A549 (cell line): ENCODE measurements around the gene CCNYL1. TPM values are rescaled to one million over a fixed set of nuclear protein-coding genes. Genes with fewer than 3 reads are reported as not detected.

Experiments
- ATAC-seq, 2 experiments: fragments of 200-7000 bp in 1 of 2; fragments of >200 bp in 1 of 2; cut with Nextera tagmentation in 1 of 2; cut with Tn5 transposase in 1 of 2; 3 replicates each; pipeline versions ENCODE4 v1.8.0 to v1.9.1; 2018 to 2020; ENCODE audit warnings: mild to moderate bottlenecking in 1 of 2, moderate library complexity in 1 of 2
- CTCF ChIA-PET: fragments of 300-600 bp; sonication (Branson Sonifier 250); formaldehyde crosslinking; extraction: SDS; loops from one replicate; lab custom pipeline; 2021; ENCODE audit warnings: antibody characterized with exemption, inconsistent platforms; lab: Yijun Ruan, JAX
- POLR2A ChIA-PET: fragments of 350-600 bp; formaldehyde crosslinking; extraction: SDS; loops from one replicate; lab custom pipeline; 2021; ENCODE audit warnings: antibody characterized with exemption, inconsistent platforms; lab: Yijun Ruan, JAX
- DNase-seq, 2 experiments: peaks; one replicate each; pipeline versions ENCODE4 v3.0.0 to v3.0.0-alpha.2; 2011 to 2016; ENCODE audit warnings: low read depth in 1 of 2, low spot score in 1 of 2
- FAIRE-seq: peaks from 2 replicates; lab custom pipeline; 2011; peaks lifted over from hg19 to GRCh38; lab: Jason Lieb, UNC
- H3K27ac ChIP-seq, 2 experiments: fragments of >200 bp; sonication (Bioruptor Twin); formaldehyde crosslinking; 3 replicates each; pipeline ENCODE4 v1.5.1; 2016 to 2017
- H3K4me1 ChIP-seq: fragments of >200 bp; sonication (Bioruptor Twin); formaldehyde crosslinking; 3 replicates; pipeline ENCODE4 v1.6.1; 2016
- H3K4me2 ChIP-seq: fragments of >200 bp; sonication (Bioruptor Twin); formaldehyde crosslinking; 3 replicates; pipeline ENCODE4 v1.6.1; 2016
- H3K4me3 ChIP-seq: fragments of >200 bp; sonication (Bioruptor Twin); formaldehyde crosslinking; 3 replicates; pipeline ENCODE4 v1.5.1; 2016
- H3K9me3 ChIP-seq: fragments of >200 bp; sonication (Bioruptor Twin); formaldehyde crosslinking; 3 replicates; pipeline ENCODE4 v1.6.1; 2016
- ATOH8 ChIP-seq: fragments of 250-450 bp; sonication (Bioruptor Pico); IDR thresholded peaks from 2 replicates; pipeline ENCODE4 v1.5.0; 2020; ENCODE audit warnings: low read depth, mild to moderate bottlenecking, moderate library complexity
- CHD2 ChIP-seq: fragments of 150-350 bp; IDR thresholded peaks from 2 replicates; pipeline ENCODE4 v1.6.1; 2014; ENCODE audit warnings: low read length; ENCODE audit not compliant: partially characterized antibody
- ESRRA ChIP-seq: fragments of 150-350 bp; IDR thresholded peaks from 2 replicates; pipeline ENCODE4 v1.6.1; 2014; ENCODE audit warnings: mild to moderate bottlenecking, low read length, borderline replicate concordance
- FOSB ChIP-seq: fragments of 250-450 bp; sonication (Bioruptor Pico); IDR thresholded peaks from 2 replicates; pipeline ENCODE4 v1.5.0; 2020; ENCODE audit warnings: mild to moderate bottlenecking, moderate library complexity
- FOSL2 ChIP-seq, 2 experiments: fragments of 450-650 bp in 1 of 2; fragments of >200 bp in 1 of 2; sonication (Bioruptor Twin) in 1 of 2; formaldehyde crosslinking; IDR thresholded peaks; 2 replicates each; pipeline versions ENCODE4 v1.5.0 to v1.6.1; 2016 to 2020; ENCODE audit warnings: mild to moderate bottlenecking in 1 of 2, moderate library complexity in 1 of 2
- FOXS1 ChIP-seq: fragments of 250-450 bp; sonication (Bioruptor Pico); IDR thresholded peaks from 2 replicates; pipeline ENCODE4 v1.5.0; 2020; ENCODE audit warnings: mild to moderate bottlenecking, moderate library complexity
- HMGXB4 ChIP-seq: fragments of 250-450 bp; sonication (Bioruptor Pico); IDR thresholded peaks from 2 replicates; pipeline ENCODE4 v1.5.0; 2021; ENCODE audit warnings: mild to moderate bottlenecking, moderate library complexity, borderline replicate concordance
- HOXA7 ChIP-seq: fragments of 250-450 bp; sonication (Bioruptor Pico); IDR thresholded peaks from 2 replicates; pipeline ENCODE4 v1.5.0; 2020; ENCODE audit warnings: mild to moderate bottlenecking, moderate library complexity
- JUN ChIP-seq, 2 experiments: fragments of >200 bp; sonication (Bioruptor Twin); formaldehyde crosslinking; IDR thresholded peaks; 2 replicates in 1 of 2; 3 replicates in 1 of 2; pipeline ENCODE4 v1.6.1; 2016 to 2017
- JUNB ChIP-seq: fragments of >200 bp; sonication (Bioruptor Twin); formaldehyde crosslinking; IDR thresholded peaks from 2 replicates; pipeline ENCODE4 v1.6.1; 2016
- NFE2L2 ChIP-seq: fragments of 150-350 bp; conservative IDR thresholded peaks from 2 replicates; pipeline ENCODE4 v1.6.1; 2014; ENCODE audit warnings: low read length
- PBX3 ChIP-seq: IDR thresholded peaks from 2 replicates; pipeline ENCODE4 v1.6.1; 2012
- PHF8 ChIP-seq: fragments of 200-600 bp; sonication (generic); IDR thresholded peaks from 2 replicates; pipeline ENCODE4 v1.6.1; 2016; ENCODE audit warnings: low read depth, mild to moderate bottlenecking, antibody characterized with exemption, moderate library complexity, borderline replicate concordance
- POLR2A ChIP-seq: IDR thresholded peaks from 2 replicates; pipeline ENCODE4 v1.6.1; 2012; ENCODE audit warnings: mild to moderate bottlenecking, low read length
- REST ChIP-seq: fragments of 200-600 bp; sonication (generic); IDR thresholded peaks from 2 replicates; pipeline ENCODE4 v1.6.1; 2016; ENCODE audit warnings: antibody characterized with exemption, mild to moderate bottlenecking, moderate library complexity
- RFX5 ChIP-seq: fragments of 450-650 bp; IDR thresholded peaks from 2 replicates; pipeline ENCODE4 v1.7.1; 2014; ENCODE audit warnings: antibody characterized with exemption, mild to moderate bottlenecking, moderate library complexity
- RNF2 ChIP-seq: fragments of 200-600 bp; sonication (generic); IDR thresholded peaks from 2 replicates; pipeline ENCODE4 v1.6.1; 2016; ENCODE audit warnings: low read depth, mild to moderate bottlenecking, antibody characterized with exemption, moderate library complexity, borderline replicate concordance
- SMC3 ChIP-seq: fragments of >200 bp; sonication (Bioruptor Twin); formaldehyde crosslinking; IDR thresholded peaks from 3 replicates; pipeline ENCODE4 v1.6.1; 2018; ENCODE audit warnings: inconsistent platforms
- SREBF2 ChIP-seq: fragments of 450-650 bp; IDR thresholded peaks from 2 replicates; pipeline ENCODE4 v1.6.1; 2014; ENCODE audit warnings: mild to moderate bottlenecking, moderate library complexity
- TP53 ChIP-seq: fragments of 250-450 bp; sonication (Bioruptor Pico); IDR thresholded peaks from 2 replicates; pipeline ENCODE4 v1.5.0; 2021; ENCODE audit warnings: mild to moderate bottlenecking, moderate library complexity
- ZC3H11A ChIP-seq: fragments of 450-650 bp; IDR thresholded peaks from 2 replicates; pipeline ENCODE4 v1.6.1; 2014; ENCODE audit warnings: antibody characterized with exemption, mild to moderate bottlenecking
- WGBS: methylation state at CpG from one replicate; pipeline ENCODE4 v1.1.6; 2017; ENCODE audit errors: missing lambda C conversion rate; 5-methylcytosine and 5-hydroxymethylcytosine counted together
- polyA plus RNA-seq, 4 experiments: library from polyadenylated mRNA; depleted of rRNA in 3 of 4; stranded (reverse); fragments of >200 nt; fragmentation: RNase III in 1 of 4; extraction: RNeasy Plus Mini Kit Qiagen cat#74134 plus additional on column Dnase treatment in 1 of 4; gene quantifications; 2 replicates in 3 of 4; 3 replicates in 1 of 4; pipeline ENCODE4 v1.2.3, GENCODE V29; 2011 to 2017

The CCNYL1 gene
- polyA plus RNA-seq, 2 of the 4 experiments (the other 2 are of a cell fraction): 16.9 to 31.6 TPM

GRCh38 chr2:207743514-207743913, 32.1 kb downstream of the CCNYL1 start:
- no peak for TF ChIP-seq HOXA7 (CRISPR knock-in tag)
- no peak overlapping the region for H3K27ac ChIP-seq
- no peak overlapping the region for H3K4me2 ChIP-seq
- ChIA-PET POLR2A (no interaction called here), CTCF (interaction anchor here (0.6 to 11.4 kb wide), 14 partner anchors 9 to 944 kb away, joined by 3 to 202 read pairs (median 4); partner anchors contain the start of genes FZD5 and METTL21A)
- no peak for FAIRE-seq
- no peak for ATAC-seq
- peaks cover 26% of the 10 kb centered on the region for H3K4me1 ChIP-seq
- H3K9me3 ChIP-seq: no peaks in the 10 kb centered on the region
- H3K4me3 ChIP-seq: no peak overlapping the region
- DNase-seq: no peak

- WGBS: 75% methylated on average over 2 of the region's 2 CpGs
- ATAC-seq: no peak
- CTCF ChIA-PET: interaction anchor here (1.2 to 11.4 kb wide), 8 partner anchors 10 to 330 kb away, joined by 3 to 202 read pairs (median 9); partner anchors contain the start of gene METTL21A
- H3K4me1 ChIP-seq: peaks cover 31% of the 10 kb centered on the region
- H3K4me3 ChIP-seq: no peak overlapping the region
- no peak for TF ChIP-seq PHF8
- no peak for TF ChIP-seq RNF2
- no peak for TF ChIP-seq ESRRA
- POLR2A ChIA-PET: no interaction called here
- no peaks in the 10 kb centered on the region for H3K9me3 ChIP-seq
- H3K27ac ChIP-seq: no peak overlapping the region
- FAIRE-seq: no peak
- DNase-seq: no peak
- no peak overlapping the region for H3K4me2 ChIP-seq
Observed at GRCh38 chr2:207744050-207744449, 32.6 kb downstream of the CCNYL1 start.

GRCh38 chr2:207744451-207744850, 33.0 kb downstream of the CCNYL1 start:
- DNase-seq: no peak
- no peak for FAIRE-seq
- ChIA-PET CTCF (interaction anchor here (0.8 to 11.4 kb wide), 9 partner anchors 10 to 460 kb away, joined by 3 to 202 read pairs (median 10); no protein-coding TSS in a partner anchor), POLR2A (no interaction called here)
- Histone ChIP-seq H3K9me3 (no peaks in the 10 kb centered on the region), H3K27ac (no peak overlapping the region), H3K4me1 (peaks cover 35% of the 10 kb centered on the region), H3K4me2 (no peak overlapping the region), H3K4me3 (no peak overlapping the region)
- no peak for TF ChIP-seq SMC3
- TF ChIP-seq JUNB: no peak
- no peak for TF ChIP-seq ATOH8 (CRISPR knock-in tag)
- TF ChIP-seq HMGXB4 (CRISPR knock-in tag): no peak
- TF ChIP-seq CHD2: no peak
- no peak for TF ChIP-seq REST
- TF ChIP-seq FOSB (CRISPR knock-in tag): no peak
- no peak for TF ChIP-seq PBX3
- no peak for TF ChIP-seq NFE2L2
- TF ChIP-seq POLR2A: no peak
- TF ChIP-seq TP53 (CRISPR knock-in tag): no peak
- TF ChIP-seq ZC3H11A: no peak
- TF ChIP-seq RFX5: no peak
- no peak for TF ChIP-seq JUN (IDR thresholded peaks at IDR 0.05)
- no peak for TF ChIP-seq SREBF2
- no peak for TF ChIP-seq FOSL2 (IDR thresholded peaks at IDR 0.05)
- TF ChIP-seq FOSL2 (CRISPR knock-in tag; IDR thresholded peaks at IDR 0.05): no peak
- no peak for TF ChIP-seq FOXS1 (CRISPR knock-in tag)
- no peak for ATAC-seq
- 94% methylated on average over 11 of the region's 11 CpGs for WGBS
